ENCODE measurements around the gene CIAO3. TPM values are rescaled to one million over a fixed set of nuclear protein-coding genes. Genes with fewer than 3 reads are reported as not detected.

The CIAO3 gene
- polyA plus RNA-seq, 2 donors, result 21.9 to 41.2 TPM

GRCh38 chr16:767743-768235 is 27.0 kb upstream of the CIAO3 start:
- peaks cover 2 to 4% of the 10 kb centered on the region in 2 donors for H3K4me1 ChIP-seq (ENCODE audit: control insufficient read depth in 2 of 2, insufficient read depth in 2 of 2, low read length in 1 of 2)
- no peaks in the 10 kb centered on the region for H3K36me3 ChIP-seq (ENCODE audit: control insufficient read depth in 2 of 2, insufficient read depth in 2 of 2, low read length in 1 of 2)
- H3K9me3 ChIP-seq (ENCODE audit: control insufficient read depth in 2 of 2, insufficient read depth in 1 of 2, low read depth in 1 of 2, low read length in 1 of 2), result no peaks in the 10 kb centered on the region
- WGBS, 2 donors, result 50 to 56% methylated on average over 9 to 15 of the region's 38 CpGs
- no peaks in the 10 kb centered on the region for H3K27me3 ChIP-seq (ENCODE audit: control insufficient read depth in 1 of 2, insufficient read depth in 2 of 2, low read length in 2 of 2)
- H3K4me3 ChIP-seq (ENCODE audit: low read depth in 1 of 2, low read length in 2 of 2), result no peak overlapping the region
- no peak overlapping the region for H3K27ac ChIP-seq (ENCODE audit: low read depth in 2 of 2, low read length in 1 of 2)

DNA sequence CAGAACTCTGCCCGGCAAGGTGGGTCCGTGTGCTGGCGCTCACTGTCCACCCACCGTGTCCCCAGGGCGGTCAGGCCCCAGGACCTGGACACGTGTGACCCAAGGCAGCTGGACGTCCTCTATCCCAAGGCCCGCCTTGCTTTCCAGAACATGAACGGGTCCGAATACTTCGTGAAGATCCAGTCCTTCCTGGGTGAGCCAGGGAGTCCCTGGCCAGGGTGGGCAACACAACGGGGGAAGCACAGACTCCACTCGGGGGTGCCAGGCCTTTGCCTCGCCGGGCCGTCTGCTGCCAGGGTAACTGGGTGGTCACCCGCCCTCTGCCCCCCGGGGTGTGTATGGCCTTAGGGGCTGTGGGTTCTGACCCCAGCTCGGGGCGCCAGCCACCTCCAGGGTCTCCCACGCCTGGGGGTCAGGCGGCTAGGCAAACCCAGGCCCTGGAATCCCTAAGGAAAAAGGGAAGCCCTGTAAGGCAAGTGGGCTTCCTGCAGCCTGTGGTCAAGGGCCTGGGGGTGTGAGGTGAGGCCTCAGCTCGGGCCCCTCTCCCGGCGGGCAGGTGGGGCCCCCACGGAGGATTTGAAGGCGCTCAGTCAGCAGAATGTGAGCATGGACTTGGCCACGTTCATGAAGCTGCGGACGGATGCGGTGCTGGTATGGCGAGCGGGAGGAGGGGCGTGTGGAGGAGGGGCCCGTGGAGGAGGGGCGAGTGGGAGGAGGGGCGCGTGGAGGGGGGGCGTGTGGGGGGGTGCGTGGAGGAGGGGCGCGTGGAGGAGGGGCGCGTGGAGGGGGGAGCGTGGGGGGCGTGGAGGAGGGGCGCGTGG is 26.2 kb upstream of the CIAO3 start:
- Histone ChIP-seq H3K27ac (ENCODE audit: low read depth in 2 of 2, low read length in 1 of 2) (no peak overlapping the region), H3K27me3 (ENCODE audit: control insufficient read depth in 1 of 2, insufficient read depth in 2 of 2, low read length in 2 of 2) (no peaks in the 10 kb centered on the region), H3K4me1 (ENCODE audit: control insufficient read depth in 2 of 2, insufficient read depth in 2 of 2, low read length in 1 of 2) (peaks cover 2 to 5% of the 10 kb centered on the region in 2 donors), H3K9me3 (ENCODE audit: control insufficient read depth in 2 of 2, insufficient read depth in 1 of 2, low read depth in 1 of 2, low read length in 1 of 2) (no peaks in the 10 kb centered on the region), H3K36me3 (ENCODE audit: control insufficient read depth in 2 of 2, insufficient read depth in 2 of 2, low read length in 1 of 2) (no peaks in the 10 kb centered on the region), H3K4me3 (ENCODE audit: low read depth in 1 of 2, low read length in 2 of 2) (no peak overlapping the region)
- 62 to 64% methylated on average over 34 to 38 of the region's 48 CpGs for WGBS, 2 donors

- no peaks in the 10 kb centered on the region for H3K36me3 ChIP-seq (ENCODE audit: control insufficient read depth in 2 of 2, insufficient read depth in 2 of 2, low read length in 1 of 2)
- no peak overlapping the region for H3K27ac ChIP-seq (ENCODE audit: low read depth in 2 of 2, low read length in 1 of 2)
- no peaks in the 10 kb centered on the region for H3K27me3 ChIP-seq (ENCODE audit: control insufficient read depth in 1 of 2, insufficient read depth in 2 of 2, low read length in 2 of 2)
- 78 to 81% methylated on average over 28 to 29 of the region's 29 CpGs for WGBS, 2 donors
- peaks cover 2 to 6% of the 10 kb centered on the region in 2 donors for H3K4me1 ChIP-seq (ENCODE audit: control insufficient read depth in 2 of 2, insufficient read depth in 2 of 2, low read length in 1 of 2)
- no peak overlapping the region for H3K4me3 ChIP-seq (ENCODE audit: low read depth in 1 of 2, low read length in 2 of 2)
- H3K9me3 ChIP-seq (ENCODE audit: control insufficient read depth in 2 of 2, insufficient read depth in 1 of 2, low read depth in 1 of 2, low read length in 1 of 2), result no peaks in the 10 kb centered on the region
Measured at GRCh38 chr16:766008-766819, 25.4 kb upstream of the CIAO3 start.

- no peaks in the 10 kb centered on the region for H3K9me3 ChIP-seq (ENCODE audit: control insufficient read depth in 2 of 2, insufficient read depth in 1 of 2, low read depth in 1 of 2, low read length in 1 of 2)
- H3K36me3 ChIP-seq (ENCODE audit: control insufficient read depth in 2 of 2, insufficient read depth in 2 of 2, low read length in 1 of 2), result no peaks in the 10 kb centered on the region
- 86 to 93% methylated on average over 28 to 29 of the region's 29 CpGs for WGBS, 2 donors
- H3K4me1 ChIP-seq (ENCODE audit: control insufficient read depth in 2 of 2, insufficient read depth in 2 of 2, low read length in 1 of 2), result peaks cover 2 to 6% of the 10 kb centered on the region in 2 donors
- no peaks in the 10 kb centered on the region for H3K27me3 ChIP-seq (ENCODE audit: control insufficient read depth in 1 of 2, insufficient read depth in 2 of 2, low read length in 2 of 2)
- no peak overlapping the region for H3K4me3 ChIP-seq (ENCODE audit: low read depth in 1 of 2, low read length in 2 of 2)
- H3K27ac ChIP-seq (ENCODE audit: low read depth in 2 of 2, low read length in 1 of 2), result no peak overlapping the region
Measured at GRCh38 chr16:765488-765865, 24.7 kb upstream of the CIAO3 start.

- H3K27ac ChIP-seq (ENCODE audit: low read depth in 2 of 2, low read length in 1 of 2), result no peak overlapping the region
- 77 to 84% methylated on average over 37 to 38 of the region's 38 CpGs for WGBS, 2 donors
- H3K27me3 ChIP-seq (ENCODE audit: control insufficient read depth in 1 of 2, insufficient read depth in 2 of 2, low read length in 2 of 2), result no peaks in the 10 kb centered on the region
- H3K4me1 ChIP-seq (ENCODE audit: control insufficient read depth in 2 of 2, insufficient read depth in 2 of 2, low read length in 1 of 2), result peaks cover 2 to 8% of the 10 kb centered on the region in 2 donors
- H3K4me3 ChIP-seq (ENCODE audit: low read depth in 1 of 2, low read length in 2 of 2), result no peak overlapping the region
- no peaks in the 10 kb centered on the region for H3K36me3 ChIP-seq (ENCODE audit: control insufficient read depth in 2 of 2, insufficient read depth in 2 of 2, low read length in 1 of 2)
- no peaks in the 10 kb centered on the region for H3K9me3 ChIP-seq (ENCODE audit: control insufficient read depth in 2 of 2, insufficient read depth in 1 of 2, low read depth in 1 of 2, low read length in 1 of 2)
Measured at GRCh38 chr16:764848-765487, 24.2 kb upstream of the CIAO3 start.

DNA sequence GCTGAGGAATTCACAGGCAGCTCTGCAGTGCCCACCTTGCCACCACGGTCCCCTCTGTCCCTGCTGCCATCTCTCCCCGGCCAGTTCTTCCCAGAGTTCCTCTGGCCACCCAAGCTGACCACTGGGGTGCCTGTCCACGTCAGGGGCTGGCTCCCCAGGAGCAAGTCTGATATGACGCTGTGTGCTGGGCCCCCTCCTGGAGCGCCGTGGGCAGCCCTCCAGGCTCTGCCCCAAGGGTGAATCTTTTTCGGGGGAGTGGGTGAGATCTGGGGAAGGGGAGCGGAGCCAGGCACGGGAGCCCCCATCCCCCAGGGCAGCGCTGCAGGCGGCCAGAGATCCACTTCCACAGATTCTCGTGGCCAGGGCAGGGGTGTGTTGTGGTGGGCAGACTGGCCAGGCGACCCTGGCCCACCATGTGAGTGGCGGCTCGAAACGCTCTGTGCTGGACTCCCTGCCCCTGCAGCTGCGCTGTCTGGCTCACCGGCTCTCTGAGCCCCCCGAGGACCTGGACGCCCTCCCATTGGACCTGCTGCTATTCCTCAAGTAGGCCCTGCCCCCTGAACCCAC is 23.5 kb upstream of the CIAO3 start:
- WGBS, 2 donors, result 60 to 74% methylated on average over 20 of the region's 20 CpGs
- Histone ChIP-seq H3K4me3 (ENCODE audit: low read depth in 1 of 2, low read length in 2 of 2) (no peak overlapping the region), H3K27ac (ENCODE audit: low read depth in 2 of 2, low read length in 1 of 2) (no peak overlapping the region), H3K27me3 (ENCODE audit: control insufficient read depth in 1 of 2, insufficient read depth in 2 of 2, low read length in 2 of 2) (no peaks in the 10 kb centered on the region), H3K4me1 (ENCODE audit: control insufficient read depth in 2 of 2, insufficient read depth in 2 of 2, low read length in 1 of 2) (peaks cover 2 to 9% of the 10 kb centered on the region in 2 donors), H3K9me3 (ENCODE audit: control insufficient read depth in 2 of 2, insufficient read depth in 1 of 2, low read depth in 1 of 2, low read length in 1 of 2) (no peaks in the 10 kb centered on the region), H3K36me3 (ENCODE audit: control insufficient read depth in 2 of 2, insufficient read depth in 2 of 2, low read length in 1 of 2) (no peaks in the 10 kb centered on the region)

DNA sequence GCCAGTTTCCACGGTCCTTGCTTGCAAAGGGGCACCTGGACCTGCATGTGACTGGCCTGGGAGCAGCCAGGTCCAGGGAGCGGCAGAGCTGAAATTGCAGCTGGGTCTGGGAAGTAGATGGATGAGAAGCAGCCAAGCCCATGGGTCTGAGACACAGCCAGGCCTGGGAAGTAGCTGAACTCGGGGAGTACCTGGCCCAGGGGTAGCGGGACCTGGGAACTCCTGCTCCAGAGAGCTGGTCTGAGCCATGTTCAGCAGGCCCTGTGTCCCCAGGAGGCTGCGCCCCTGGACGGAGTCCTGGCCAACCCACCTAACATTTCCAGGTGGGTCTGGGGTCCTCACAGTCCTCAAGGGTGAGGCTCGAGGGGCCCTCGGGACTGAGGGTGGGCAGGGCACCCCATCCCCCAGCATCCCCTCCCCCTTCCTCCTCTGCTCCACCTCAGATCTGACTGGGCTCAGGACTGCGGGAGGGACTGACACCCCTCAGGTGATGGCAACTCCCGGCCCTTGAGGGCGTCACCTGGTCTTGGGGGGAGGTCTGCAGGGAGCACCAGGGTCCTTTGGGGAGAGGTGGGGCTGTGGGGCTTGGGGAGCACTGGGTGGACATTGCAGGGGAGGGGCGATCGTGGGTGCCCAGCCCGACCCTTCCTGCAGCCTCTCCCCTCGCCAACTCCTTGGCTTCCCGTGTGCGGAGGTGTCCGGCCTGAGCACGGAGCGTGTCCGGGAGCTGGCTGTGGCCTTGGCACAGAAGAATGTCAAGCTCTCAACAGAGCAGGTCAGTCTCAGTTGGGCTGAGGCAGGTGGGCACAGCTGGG is 22.8 kb upstream of the CIAO3 start:
- no peaks in the 10 kb centered on the region for H3K9me3 ChIP-seq (ENCODE audit: control insufficient read depth in 2 of 2, insufficient read depth in 1 of 2, low read depth in 1 of 2, low read length in 1 of 2)
- 57 to 62% methylated on average over 20 to 21 of the region's 21 CpGs for WGBS, 2 donors
- H3K4me3 ChIP-seq (ENCODE audit: low read depth in 1 of 2, low read length in 2 of 2), result no peak overlapping the region
- no peak overlapping the region for H3K27ac ChIP-seq (ENCODE audit: low read depth in 2 of 2, low read length in 1 of 2)
- no peaks in the 10 kb centered on the region for H3K36me3 ChIP-seq (ENCODE audit: control insufficient read depth in 2 of 2, insufficient read depth in 2 of 2, low read length in 1 of 2)
- peaks cover 2 to 7% of the 10 kb centered on the region in 2 donors for H3K4me1 ChIP-seq (ENCODE audit: control insufficient read depth in 2 of 2, insufficient read depth in 2 of 2, low read length in 1 of 2)
- no peaks in the 10 kb centered on the region for H3K27me3 ChIP-seq (ENCODE audit: control insufficient read depth in 1 of 2, insufficient read depth in 2 of 2, low read length in 2 of 2)

DNA sequence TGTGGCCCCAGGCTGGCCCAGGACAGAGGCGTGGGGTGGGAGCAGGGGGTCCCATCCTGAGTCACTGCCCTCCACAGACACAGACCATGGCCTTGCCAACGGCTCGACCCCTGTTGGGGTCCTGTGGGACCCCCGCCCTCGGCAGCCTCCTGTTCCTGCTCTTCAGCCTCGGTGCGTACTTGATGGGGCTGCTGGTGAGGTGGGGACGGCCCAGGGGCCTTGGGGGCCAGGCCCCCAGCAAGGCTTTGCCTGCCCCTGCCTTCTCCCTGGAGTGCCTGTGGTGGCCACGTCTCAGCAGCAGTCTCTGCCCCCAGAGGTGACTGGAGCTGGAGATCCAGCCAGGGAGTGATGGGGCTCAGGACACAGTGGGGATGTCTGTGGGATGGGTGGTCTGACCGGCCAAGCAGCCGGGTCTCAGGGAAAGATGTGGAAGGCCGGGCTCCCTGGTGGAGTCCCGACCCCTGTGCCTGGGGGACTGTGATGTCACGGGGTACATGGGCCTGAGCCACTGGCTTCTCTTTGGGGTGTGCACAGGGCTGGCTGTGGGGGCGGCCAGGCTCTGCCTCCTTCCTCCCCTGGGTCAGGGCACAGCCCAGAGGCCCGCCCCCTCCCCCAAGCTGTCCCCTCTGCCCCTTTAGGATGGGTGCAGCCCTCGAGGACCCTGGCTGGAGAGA is 21.9 kb upstream of the CIAO3 start:
- no peak overlapping the region for H3K27ac ChIP-seq (ENCODE audit: low read depth in 2 of 2, low read length in 1 of 2)
- WGBS, 2 donors, result 71 to 76% methylated on average over 17 of the region's 17 CpGs
- no peaks in the 10 kb centered on the region for H3K9me3 ChIP-seq (ENCODE audit: control insufficient read depth in 2 of 2, insufficient read depth in 1 of 2, low read depth in 1 of 2, low read length in 1 of 2)
- H3K4me3 ChIP-seq (ENCODE audit: low read depth in 1 of 2, low read length in 2 of 2), result no peak overlapping the region
- no peaks in the 10 kb centered on the region for H3K36me3 ChIP-seq (ENCODE audit: control insufficient read depth in 2 of 2, insufficient read depth in 2 of 2, low read length in 1 of 2)
- H3K27me3 ChIP-seq (ENCODE audit: control insufficient read depth in 1 of 2, insufficient read depth in 2 of 2, low read length in 2 of 2), result no peaks in the 10 kb centered on the region
- peaks cover 2 to 5% of the 10 kb centered on the region in 2 donors for H3K4me1 ChIP-seq (ENCODE audit: control insufficient read depth in 2 of 2, insufficient read depth in 2 of 2, low read length in 1 of 2)

Data from esophagus (tissue), 2 donors.